Gastrocnemius medialis (tissue), 4 donors: ENCODE data around the gene IL2RG. TPM values are rescaled to one million over a fixed set of nuclear protein-coding genes. Genes with fewer than 3 reads are reported as not detected.
A peak's percentile ranks its signal among the peaks of the same experiment; 100 is the strongest.

Source experiments
- ATAC-seq, 2 donors: fragments of 150-250 bp; one replicate each; pipeline ENCODE4 v1.9.1; 2016
- DNase-seq, 2 donors: peaks; one replicate each; pipeline ENCODE4 v3.0.0-alpha.2; 2019
- H3K27ac ChIP-seq, 4 donors: fragments of 200-600 bp; sonication (generic); 1 replicate in 1 of 4; 2 replicates in 3 of 4; pipeline ENCODE4 v1.5.1; 2016 to 2018; ENCODE audit warnings: mild to moderate bottlenecking in 2 of 4, moderate library complexity in 1 of 4
- H3K27me3 ChIP-seq, 3 donors: fragments of 200-600 bp; sonication (generic) in 2 of 3; 1 replicate in 1 of 3; 2 replicates in 2 of 3; pipeline versions ENCODE4 v1.5.1 to v1.6.0; 2016 to 2019; ENCODE audit warnings: mild to moderate bottlenecking in 1 of 3, moderate library complexity in 1 of 3
- H3K36me3 ChIP-seq, 2 donors: fragments of 200-600 bp; sonication (generic) in 1 of 2; one replicate each; pipeline ENCODE4 v1.5.1; 2017 to 2018
- H3K4me1 ChIP-seq, 2 donors: fragments of 200-600 bp; sonication (generic) in 1 of 2; one replicate each; pipeline ENCODE4 v1.5.1; 2016 to 2017; ENCODE audit warnings: mild to moderate bottlenecking in 2 of 2
- H3K4me3 ChIP-seq, 4 donors: fragments of 200-600 bp; sonication (generic) in 3 of 4; 1 replicate in 1 of 4; 2 replicates in 3 of 4; pipeline ENCODE4 v1.5.1; 2016 to 2019; ENCODE audit warnings: mild to moderate bottlenecking in 2 of 4
- H3K9me3 ChIP-seq, 3 donors: fragments of 200-600 bp; sonication (generic) in 2 of 3; 1 replicate in 1 of 3; 2 replicates in 2 of 3; pipeline ENCODE4 v1.5.1; 2016 to 2019
- CTCF ChIP-seq, 5 experiments: fragments of 450-650 bp in 3 of 5; fragments of 200-600 bp in 2 of 5; sonication (generic) in 2 of 5; IDR thresholded peaks in 4 of 5; conservative IDR thresholded peaks in 1 of 5; 1 replicate in 4 of 5; 2 replicates in 1 of 5; pipeline ENCODE4 v1.5.1; 2016 to 2019; ENCODE audit warnings: antibody characterized with exemption in 5 of 5, mild to moderate bottlenecking in 3 of 5, moderate library complexity in 3 of 5
- POLR2A ChIP-seq, 2 donors: fragments of 450-650 bp; IDR thresholded peaks; one replicate each; pipeline ENCODE4 v1.6.1; 2017; ENCODE audit warnings: antibody characterized with exemption in 2 of 2, mild to moderate bottlenecking in 2 of 2, moderate library complexity in 2 of 2
- in situ Hi-C, 4 donors: fragments of 200-750 bp; cut with MboI; loops; one replicate each; pipeline versions ENCODE4 v1.15.0 to v1.8.0; 2017; ENCODE audit warnings: low sequenced_read_pairs in 4 of 4
- intact Hi-C: fragments of 100-400 bp; cut with DNase I; formaldehyde crosslinking; loops from one replicate; pipeline ENCODE4 v1.15.1; 2023; ENCODE audit warnings: low total_unique reads
- total RNA-seq, 4 donors: library from RNA; depleted of rRNA; stranded (reverse); fragments of >200 nt; gene quantifications; one replicate each; pipeline versions ENCODE4 v1.1.0 to v1.2.3, GENCODE V29; 2016

Gene IL2RG
- total RNA-seq, 4 donors from 2014 or later: 0.78 to 3.6 (median 1.3) TPM; not detected in 1

- Histone ChIP-seq H3K4me3 (no peak overlapping the region), H3K27ac (peak overlapping the region in 2 of 4 donors; percentile 21 to 30), H3K9me3 (no peaks in the 10 kb centered on the region), H3K36me3 (no peaks in the 10 kb centered on the region), H3K27me3 (no peaks in the 10 kb centered on the region), H3K4me1 (peaks cover 2 to 3% of the 10 kb centered on the region in 2 donors)
- TF ChIP-seq POLR2A (IDR thresholded peaks at IDR 0.05) (no peak), CTCF (IDR thresholded peaks at IDR 0.05 in 4 of 5, conservative IDR thresholded peaks at IDR 0.05 in 1 of 5) (no peak)
- in situ Hi-C loops (no loop called here), intact Hi-C loops (no loop called here)
- DNase-seq (no peak), ATAC-seq (no peak)
Measured at GRCh38 chrX:71103110-71103983, 8.0 kb downstream of the IL2RG start.

GRCh38 chrX:71102292-71102691 lies 9.1 kb downstream of the IL2RG start:
- no peak for ATAC-seq
- intact Hi-C loops (no loop called here), in situ Hi-C loops (no loop called here)
- no peak overlapping the region for H3K27ac ChIP-seq
- H3K9me3 ChIP-seq: no peaks in the 10 kb centered on the region
- no peak overlapping the region for H3K4me3 ChIP-seq
- H3K36me3 ChIP-seq: no peaks in the 10 kb centered on the region
- TF ChIP-seq POLR2A (IDR thresholded peaks at IDR 0.05) (no peak), CTCF (IDR thresholded peaks at IDR 0.05 in 4 of 5, conservative IDR thresholded peaks at IDR 0.05 in 1 of 5) (no peak)
- no peaks in the 10 kb centered on the region for H3K27me3 ChIP-seq
- no peak for DNase-seq
- peaks cover 8 to 9% of the 10 kb centered on the region in 2 donors for H3K4me1 ChIP-seq

GRCh38 chrX:71100581-71101505 lies 10.5 kb downstream of the IL2RG start:
- Histone ChIP-seq H3K4me1 (peaks cover 9% of the 10 kb centered on the region in 2 donors), H3K27ac (no peak overlapping the region), H3K36me3 (no peaks in the 10 kb centered on the region), H3K9me3 (no peaks in the 10 kb centered on the region), H3K4me3 (no peak overlapping the region), H3K27me3 (no peaks in the 10 kb centered on the region)
- intact Hi-C loops (no loop called here), in situ Hi-C loops (no loop called here)
- TF ChIP-seq POLR2A (IDR thresholded peaks at IDR 0.05): no peak
- TF ChIP-seq CTCF (IDR thresholded peaks at IDR 0.05 in 4 of 5, conservative IDR thresholded peaks at IDR 0.05 in 1 of 5): no peak
- no peak for DNase-seq
- ATAC-seq: no peak

GRCh38 chrX:71099736-71100135 lies 11.6 kb downstream of the IL2RG start:
- Histone ChIP-seq H3K36me3 (no peaks in the 10 kb centered on the region), H3K27ac (no peak overlapping the region), H3K9me3 (no peaks in the 10 kb centered on the region), H3K4me1 (peaks cover 9% of the 10 kb centered on the region in 2 donors), H3K27me3 (no peaks in the 10 kb centered on the region), H3K4me3 (no peak overlapping the region)
- in situ Hi-C loops: no loop called here
- DNase-seq (no peak), ATAC-seq (no peak)
- intact Hi-C loops: no loop called here
- no peak for TF ChIP-seq POLR2A (IDR thresholded peaks at IDR 0.05)
- no peak for TF ChIP-seq CTCF (IDR thresholded peaks at IDR 0.05 in 4 of 5, conservative IDR thresholded peaks at IDR 0.05 in 1 of 5)
